ENCODE data around the gene EIPR1.
"Not testable (repeated sequence)": the region's sequence is repeated elsewhere in the genome, so short reads cannot be mapped to it uniquely, and the experiment has no call there.

The EIPR1 gene

GRCh38 chr2:3189076-3189591 lies 188.5 kb downstream of the EIPR1 start:
- DNase-seq: no peak

GRCh38 chr2:3188405-3188946 lies 189.1 kb downstream of the EIPR1 start:
- no peak for DNase-seq

- DNase-seq: no peak
These were observed 190.2 kb downstream of the EIPR1 start for GRCh38 chr2:3187467-3187866.

- no peak for DNase-seq
These were observed 190.9 kb downstream of the EIPR1 start for GRCh38 chr2:3186766-3187165.

GRCh38 chr2:3185910-3186309 lies 191.7 kb downstream of the EIPR1 start:
- DNase-seq: no peak

- DNase-seq: no peak
These were observed 192.4 kb downstream of the EIPR1 start for GRCh38 chr2:3185256-3185655.

- DNase-seq: no peak
These were observed 193.5 kb downstream of the EIPR1 start for GRCh38 chr2:3184167-3184566.

- DNase-seq: no peak
These were observed 193.9 kb downstream of the EIPR1 start for GRCh38 chr2:3183766-3184165.

GRCh38 chr2:3182848-3183247 lies 194.8 kb downstream of the EIPR1 start:
- no peak for DNase-seq

GRCh38 chr2:3181416-3182010 lies 196.1 kb downstream of the EIPR1 start:
- no peak for DNase-seq

GRCh38 chr2:3180909-3181221 lies 196.8 kb downstream of the EIPR1 start:
- not testable (repeated sequence) for DNase-seq

GRCh38 chr2:3180082-3180908 lies 197.3 kb downstream of the EIPR1 start:
- DNase-seq: no peak

GRCh38 chr2:3179626-3180025 lies 198.0 kb downstream of the EIPR1 start:
- DNase-seq: no peak

GRCh38 chr2:3179208-3179607 lies 198.4 kb downstream of the EIPR1 start:
- DNase-seq: no peak

GRCh38 chr2:3178578-3179031 lies 199.0 kb downstream of the EIPR1 start:
- DNase-seq: no peak

- DNase-seq: no peak
These were observed 199.6 kb downstream of the EIPR1 start for GRCh38 chr2:3177891-3178577.

- no peak for DNase-seq
These were observed 200.8 kb downstream of the EIPR1 start for GRCh38 chr2:3176869-3177255.

- no peak for DNase-seq
These were observed 201.3 kb downstream of the EIPR1 start for GRCh38 chr2:3176071-3176868.

- no peak for DNase-seq
These were observed 202.1 kb downstream of the EIPR1 start for GRCh38 chr2:3175568-3175955.

- DNase-seq: no peak
These were observed 202.7 kb downstream of the EIPR1 start for GRCh38 chr2:3174626-3175567.

- no peak for DNase-seq
These were observed 204.6 kb downstream of the EIPR1 start for GRCh38 chr2:3173031-3173430.

All from T-helper 2 cell (primary cell).